ENCODE results near the gene SPRR2B. TPM values are rescaled to one million over a fixed set of nuclear protein-coding genes. Genes with fewer than 3 reads are reported as not detected.
"Not testable (repeated sequence)": the region's sequence is repeated elsewhere in the genome, so short reads cannot be mapped to it uniquely, and the experiment has no call there.

The SPRR2B gene
- total RNA-seq, 1 donor from 2014 or later = not detected

DNA sequence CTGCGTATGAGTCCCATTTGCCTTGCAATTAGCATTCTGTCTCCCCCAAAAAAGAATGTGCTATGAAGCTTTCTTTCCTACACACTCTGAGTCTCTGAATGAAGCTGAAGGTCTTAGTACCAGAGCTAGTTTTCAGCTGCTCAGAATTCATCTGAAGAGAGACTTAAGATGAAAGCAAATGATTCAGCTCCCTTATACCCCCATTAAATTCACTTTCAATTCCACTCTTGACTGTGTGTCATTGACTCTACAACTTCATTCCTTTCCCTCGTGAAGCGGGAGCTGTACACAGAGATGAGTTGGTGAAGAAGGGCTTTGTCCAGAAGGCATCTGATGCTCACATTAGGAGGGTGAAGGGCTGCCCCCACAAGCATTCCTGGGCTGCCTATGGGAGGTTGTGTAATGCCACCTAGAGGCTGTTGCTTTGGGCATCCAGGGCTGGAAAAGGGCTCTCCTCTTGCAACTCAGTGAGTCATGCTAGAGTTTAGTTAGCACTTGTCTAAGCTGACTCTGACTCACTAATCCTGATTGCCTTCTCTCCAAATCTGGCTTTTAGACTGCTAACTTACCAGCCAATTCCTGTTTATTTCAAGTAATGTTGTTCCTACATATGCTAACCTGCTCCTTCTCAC lies 38.6 kb downstream of the SPRR2B start:
- DNase-seq = peak; percentile 2

- no peak for DNase-seq
Measured at GRCh38 chr1:153032073-153032472, 39.3 kb downstream of the SPRR2B start.

- no peak for DNase-seq
Measured at GRCh38 chr1:153030895-153031294, 40.5 kb downstream of the SPRR2B start, which contains the start of gene SPRR1B. TSS of gene SPRR1B (plus strand) at chr1:153031203. CDS start at chr1:153032346, 1,143 bp downstream.

DNA sequence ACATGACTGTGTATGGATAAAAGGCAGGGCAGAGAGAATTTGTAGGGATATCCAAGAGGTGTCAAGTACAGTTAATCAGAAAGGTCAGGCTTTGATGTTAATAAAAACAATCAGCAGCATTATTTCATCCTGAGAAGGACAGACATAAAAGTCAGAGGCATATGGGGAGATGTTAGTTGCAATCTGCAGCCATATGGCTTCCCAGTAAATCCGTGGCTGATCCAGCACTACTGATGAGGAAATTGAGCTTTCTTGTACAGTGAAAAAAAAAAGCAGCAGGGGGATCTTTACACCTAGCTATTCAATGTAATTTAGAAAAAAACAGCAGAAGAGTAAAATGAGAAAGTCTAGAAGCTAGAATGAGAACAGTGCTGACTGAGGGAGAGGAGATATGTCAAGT lies 42.6 kb downstream of the SPRR2B start:
- no peak for DNase-seq

- no peak for DNase-seq
Measured at GRCh38 chr1:153025797-153026196, 45.6 kb downstream of the SPRR2B start.

DNA sequence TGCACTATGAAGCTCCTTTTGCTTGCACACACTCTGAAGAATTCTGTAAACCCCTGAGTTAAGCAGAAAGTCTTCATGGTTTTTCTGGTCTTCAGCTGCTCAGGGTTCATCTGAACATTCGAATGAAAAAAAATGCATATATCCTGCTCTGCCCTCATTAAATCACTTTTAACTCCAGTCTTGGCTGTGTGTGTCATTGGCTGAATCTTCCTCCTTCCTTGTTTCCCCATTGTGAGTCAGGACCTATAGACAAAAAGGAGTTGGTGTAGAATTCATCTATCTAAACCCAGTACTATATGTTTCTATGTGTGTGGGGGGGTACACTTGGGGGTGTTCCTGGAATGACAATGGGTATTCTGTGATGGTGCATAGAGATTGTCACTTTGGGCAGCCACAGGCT lies 47.0 kb downstream of the SPRR2B start:
- no peak for DNase-seq

DNA sequence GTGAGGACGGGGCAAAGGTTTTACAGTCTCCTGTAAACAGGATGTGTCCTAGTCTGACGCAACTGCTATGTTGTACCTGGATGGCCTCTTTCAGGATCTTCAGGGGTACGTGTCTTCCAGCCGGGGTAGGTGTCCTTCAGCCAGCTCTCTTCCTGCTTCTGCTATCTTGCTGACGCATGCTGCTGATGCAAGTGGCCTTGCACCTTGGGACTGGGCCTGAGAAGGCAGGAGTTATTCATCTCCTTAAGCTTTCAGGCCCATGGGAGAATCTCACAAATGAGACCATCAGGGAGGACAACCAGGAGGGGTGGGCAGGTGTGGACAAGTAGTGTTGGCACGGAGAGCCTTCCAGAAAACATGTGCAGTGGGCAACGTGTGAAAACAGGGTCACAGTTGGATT lies 48.3 kb downstream of the SPRR2B start:
- no peak for DNase-seq

DNA sequence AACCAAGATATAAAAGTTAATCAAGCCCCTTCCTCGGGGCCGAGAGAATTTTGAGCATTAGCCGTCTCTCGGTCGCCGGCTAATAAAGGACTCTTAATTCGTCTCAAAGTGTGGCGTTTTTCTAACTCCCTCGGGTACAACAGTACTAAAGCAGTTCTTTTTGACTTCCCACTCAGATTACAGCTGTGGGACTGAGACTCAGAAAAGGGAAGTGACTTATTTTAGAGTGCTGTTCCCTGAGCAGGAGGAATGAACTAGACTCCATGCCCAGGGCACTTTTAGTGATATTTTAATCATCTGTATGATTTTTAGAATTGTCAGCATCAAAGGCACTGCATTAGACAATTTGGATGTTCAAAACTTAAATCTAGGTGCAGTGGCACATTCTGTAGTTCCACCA lies 49.1 kb downstream of the SPRR2B start:
- DNase-seq = not testable (repeated sequence)

DNA sequence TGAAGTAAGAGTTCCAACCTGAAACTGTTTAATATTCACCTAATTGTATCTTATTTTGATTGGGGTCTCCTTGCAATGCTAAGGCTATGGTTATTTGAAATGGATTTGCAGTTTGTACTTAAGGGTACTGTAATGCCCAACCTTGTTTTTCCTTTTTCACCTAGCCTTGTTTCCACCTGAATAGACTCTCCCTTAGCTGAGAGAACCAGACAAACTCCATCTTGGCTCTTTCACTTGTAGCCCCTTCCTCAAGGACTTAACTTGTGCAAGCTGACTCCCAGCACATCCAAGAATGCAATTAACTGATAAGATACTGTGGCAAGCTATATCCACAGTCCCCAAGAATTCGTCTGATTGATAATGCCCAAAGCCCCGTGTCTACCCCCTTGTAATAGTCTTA lies 49.6 kb downstream of the SPRR2B start:
- not testable (repeated sequence) for DNase-seq

Other genes with a start within 250 kb of the SPRR2B start
- not detected in 2 replicates for gene LCE1A, start 244.1 kb downstream of the SPRR2B start, total RNA-seq
- gene LCE6A, start 228.8 kb downstream of the SPRR2B start, total RNA-seq = not detected in 2 replicates
- gene LCE7A, start 211.6 kb downstream of the SPRR2B start, total RNA-seq = not detected in 2 replicates
- gene SMCP, start 193.3 kb downstream of the SPRR2B start, total RNA-seq = not detected in 2 replicates
- not detected in 2 replicates for gene IVL, start 163.1 kb downstream of the SPRR2B start, total RNA-seq
- not detected in 2 replicates for gene SPRR5, start 124.4 kb downstream of the SPRR2B start, total RNA-seq
- not detected in 2 replicates for gene SPRR4, start 101.0 kb downstream of the SPRR2B start, total RNA-seq
- gene SPRR1A, start 87.5 kb downstream of the SPRR2B start, total RNA-seq = not detected in 2 replicates
- gene SPRR3, start 69.9 kb downstream of the SPRR2B start, total RNA-seq = not detected in 2 replicates
- not detected in 2 replicates for gene SPRR1B, start 40.4 kb downstream of the SPRR2B start, total RNA-seq
- not detected in 2 replicates for gene SPRR2D, start 30.5 kb downstream of the SPRR2B start, total RNA-seq
- gene SPRR2A, start 14.1 kb downstream of the SPRR2B start, total RNA-seq = not detected in 2 replicates
- gene SPRR2E, start 22.9 kb upstream of the SPRR2B start, total RNA-seq = not detected in 2 replicates
- not detected in 2 replicates for gene SPRR2F, start 41.9 kb upstream of the SPRR2B start, total RNA-seq
- not detected in 2 replicates for gene SPRR2G, start 79.3 kb upstream of the SPRR2B start, total RNA-seq
- not detected in 2 replicates for gene LELP1, start 131.8 kb upstream of the SPRR2B start, total RNA-seq
- not detected in 2 replicates for gene PRR9, start 146.0 kb upstream of the SPRR2B start, total RNA-seq
- gene LORICRIN, start 188.1 kb upstream of the SPRR2B start, total RNA-seq = not detected in 2 replicates
- gene PGLYRP3, start 241.3 kb upstream of the SPRR2B start, total RNA-seq = not detected in 2 replicates